OCI-LY3 (cell line): ENCODE data around the gene BCO1.

Experiments
- EZH2phosphoT487 ChIP-seq: fragments of 200-600 bp; shearing (Covaris generic); IDR thresholded peaks from 2 replicates; pipeline ENCODE4 v1.6.1; 2018; ENCODE audit warnings: antibody characterized with exemption, mixed run types, low read depth
- TF ChIP-seq, protein P1 (sequence below): fragments of 200-600, 300-600 bp; sonication (generic); IDR thresholded peaks from 2 replicates; pipeline ENCODE4 v1.5.1; 2014; ENCODE audit warnings: antibody characterized with exemption, low read length, low read depth

DNA sequence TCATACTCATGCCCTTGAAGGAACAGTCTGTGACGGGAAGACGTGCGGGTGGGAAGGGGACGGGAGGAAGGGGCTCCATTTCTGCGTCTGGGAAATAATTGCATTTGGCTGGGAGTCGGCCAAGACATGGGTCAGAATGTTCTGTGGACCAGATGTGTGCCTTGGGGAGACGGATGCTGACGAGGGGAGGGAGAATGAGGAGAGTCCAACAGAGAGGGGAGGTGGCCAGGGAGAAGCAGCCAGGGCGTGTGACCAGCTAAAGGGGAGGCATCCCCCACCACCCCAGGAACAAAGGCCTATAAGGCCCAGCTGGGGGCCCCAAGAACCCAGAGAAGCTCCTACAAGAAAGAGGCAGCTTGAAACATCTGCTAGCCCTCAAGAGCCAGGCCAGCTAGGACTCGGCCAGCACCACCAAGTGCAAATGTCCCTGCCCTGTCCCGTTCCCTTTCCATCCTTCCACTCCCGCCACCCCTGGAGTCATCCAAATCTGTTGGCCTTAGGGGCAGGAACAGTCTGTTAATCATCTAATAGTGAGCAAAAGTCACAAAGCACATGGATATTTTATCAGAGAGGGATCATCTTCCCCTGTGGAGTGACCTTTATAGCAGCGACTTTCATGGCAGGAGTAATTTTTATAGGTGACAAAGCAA, 42.5 kb upstream of the BCO1 start:
- TF ChIP-seq, protein P1, sequence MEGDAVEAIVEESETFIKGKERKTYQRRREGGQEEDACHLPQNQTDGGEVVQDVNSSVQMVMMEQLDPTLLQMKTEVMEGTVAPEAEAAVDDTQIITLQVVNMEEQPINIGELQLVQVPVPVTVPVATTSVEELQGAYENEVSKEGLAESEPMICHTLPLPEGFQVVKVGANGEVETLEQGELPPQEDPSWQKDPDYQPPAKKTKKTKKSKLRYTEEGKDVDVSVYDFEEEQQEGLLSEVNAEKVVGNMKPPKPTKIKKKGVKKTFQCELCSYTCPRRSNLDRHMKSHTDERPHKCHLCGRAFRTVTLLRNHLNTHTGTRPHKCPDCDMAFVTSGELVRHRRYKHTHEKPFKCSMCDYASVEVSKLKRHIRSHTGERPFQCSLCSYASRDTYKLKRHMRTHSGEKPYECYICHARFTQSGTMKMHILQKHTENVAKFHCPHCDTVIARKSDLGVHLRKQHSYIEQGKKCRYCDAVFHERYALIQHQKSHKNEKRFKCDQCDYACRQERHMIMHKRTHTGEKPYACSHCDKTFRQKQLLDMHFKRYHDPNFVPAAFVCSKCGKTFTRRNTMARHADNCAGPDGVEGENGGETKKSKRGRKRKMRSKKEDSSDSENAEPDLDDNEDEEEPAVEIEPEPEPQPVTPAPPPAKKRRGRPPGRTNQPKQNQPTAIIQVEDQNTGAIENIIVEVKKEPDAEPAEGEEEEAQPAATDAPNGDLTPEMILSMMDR = no peak
- TF ChIP-seq EZH2phosphoT487 = no peak
